Kidney (tissue), 14 donors: ENCODE measurements around the gene TRAF1. TPM values are rescaled to one million over a fixed set of nuclear protein-coding genes. Genes with fewer than 3 reads are reported as not detected.

Experiments used
- DNase-seq, 5 donors: peaks; one replicate each; pipeline ENCODE4 v3.0.0-alpha.2; 2013 to 2020
- FAIRE-seq: peaks from 2 replicates; lab custom pipeline; 2012; peaks lifted over from hg19 to GRCh38; lab: Jason Lieb, UNC
- H3K27ac ChIP-seq, 2 donors: one replicate each; pipeline ENCODE4 v1.7.0; 2013; ENCODE audit warnings: low read depth in 2 of 2, low read length in 2 of 2, inconsistent platforms in 1 of 2
- H3K27me3 ChIP-seq: one replicate; pipeline ENCODE4 v1.7.1; 2013; ENCODE audit warnings: low read length, inconsistent platforms; ENCODE audit not compliant: control insufficient read depth, insufficient read depth
- H3K36me3 ChIP-seq, 3 donors: one replicate each; pipeline versions ENCODE4 v1.7.0 to v1.7.1; 2013; ENCODE audit warnings: low read length in 3 of 3, control low read depth in 1 of 3, inconsistent platforms in 1 of 3; ENCODE audit not compliant: insufficient read depth in 3 of 3, control insufficient read depth in 2 of 3
- H3K4me1 ChIP-seq, 3 donors: one replicate each; pipeline versions ENCODE4 v1.7.0 to v1.7.1; 2013; ENCODE audit warnings: low read length in 3 of 3, inconsistent platforms in 1 of 3, low read depth in 1 of 3; ENCODE audit not compliant: control insufficient read depth in 2 of 3, insufficient read depth in 2 of 3
- H3K4me3 ChIP-seq, 3 donors: one replicate each; pipeline versions ENCODE4 v1.7.0 to v1.8.1; 2013; ENCODE audit warnings: low read length in 3 of 3, control low read depth in 1 of 3, inconsistent platforms in 1 of 3
- H3K9ac ChIP-seq, 3 donors: one replicate each; pipeline versions ENCODE4 v1.7.0 to v1.7.1; 2013; ENCODE audit warnings: low read length in 3 of 3, control low read depth in 1 of 3, inconsistent platforms in 1 of 3
- H3K9me3 ChIP-seq, 3 donors: one replicate each; pipeline versions ENCODE4 v1.7.0 to v1.7.1; 2013; ENCODE audit warnings: low read length in 3 of 3, control low read depth in 1 of 3, inconsistent platforms in 1 of 3; ENCODE audit not compliant: control insufficient read depth in 2 of 3, insufficient read depth in 1 of 3
- CTCF ChIP-seq: IDR thresholded peaks from 3 replicates; pipeline ENCODE4 v1.5.1; 2012; ENCODE audit warnings: mild to moderate bottlenecking, moderate library complexity, borderline replicate concordance; ENCODE audit not compliant: insufficient read depth; ENCODE audit errors: extremely low read depth
- intact Hi-C: fragments of 100-400 bp; cut with DNase I; formaldehyde crosslinking; loops from one replicate; pipeline ENCODE4 v1.11.1; 2022
- polyA plus RNA-seq: library from polyadenylated mRNA; stranded (reverse); fragments of 350-450 nt; fragmentation: Illumina TruSeq; extraction: RNeasy Lipid Tissue Mini Kit (QIAGEN cat#74804); gene quantifications from one replicate; pipeline ENCODE4 v1.2.3, GENCODE V29; 2014; ENCODE audit warnings: low read depth, low replicate concordance; ENCODE audit not compliant: insufficient read depth
- total RNA-seq: library from RNA; stranded (reverse); fragmentation: NEBNext Ultra II Directional; extraction: Animal tissue kit (Norgen Biotek cat#: 25700); gene quantifications from one replicate; pipeline ENCODE4 v1.2.1, GENCODE V29; 2021
- donor health status: control.
- donor health status: control.
- donor health status: control.
- donor health status: control.
- donor health status: control.
- donor health status: DM: yes; HTN: yes; CAD: no.
- donor health status: Normal renal cell carcinoma (clear cell type).

Gene TRAF1
- total and polyA plus RNA-seq, 2 donors from 2014 or later, result 3.1 to 10.9 TPM

GRCh38 chr9:120929229-120929791, 2.7 kb upstream of the TRAF1 start:
- DNase-seq (no peak), FAIRE-seq (no peak)
- no peaks in the 10 kb centered on the region for H3K36me3 ChIP-seq
- H3K27ac ChIP-seq, result peak overlapping the region; percentile 69 to 73
- peak overlapping the region in 1 of 3 donors; percentile 78 for H3K9ac ChIP-seq
- H3K4me3 ChIP-seq, result peak overlapping the region in 2 of 3 donors; percentile 4 to 65
- TF ChIP-seq CTCF, result peak; percentile 0
- intact Hi-C loops, result no loop called here
- H3K4me1 ChIP-seq, result peaks cover 0 to 10% (median 5%) of the 10 kb centered on the region in 3 donors
- no peaks in the 10 kb centered on the region for H3K9me3 ChIP-seq
- H3K27me3 ChIP-seq, result no peaks in the 10 kb centered on the region

GRCh38 chr9:120928483-120929228, 2.1 kb upstream of the TRAF1 start:
- no peaks in the 10 kb centered on the region for H3K36me3 ChIP-seq
- DNase-seq (peak; percentile 74 to 92 (median 85)), FAIRE-seq (no peak)
- peak overlapping the region in 2 of 3 donors; percentile 52 to 65 for H3K4me3 ChIP-seq
- H3K9me3 ChIP-seq, result no peaks in the 10 kb centered on the region
- H3K27me3 ChIP-seq, result no peaks in the 10 kb centered on the region
- peak; percentile 3 for TF ChIP-seq CTCF
- intact Hi-C loops, result no loop called here
- peaks cover 0 to 9% (median 5%) of the 10 kb centered on the region in 3 donors for H3K4me1 ChIP-seq
- peak overlapping the region in 2 of 3 donors; percentile 29 to 78 for H3K9ac ChIP-seq
- peak overlapping the region; percentile 73 to 80 for H3K27ac ChIP-seq

GRCh38 chr9:120928015-120928482, 1.5 kb upstream of the TRAF1 start:
- H3K9ac ChIP-seq, result peak overlapping the region in 2 of 3 donors; percentile 9 to 78

More at GRCh38 chr9:120928015-120928482, 1.5 kb upstream of the TRAF1 start:
- no peak for TF ChIP-seq CTCF
- no peak for FAIRE-seq
- Histone ChIP-seq H3K27ac (peak overlapping the region; percentile 73 to 80), H3K4me3 (peak overlapping the region in 2 of 3 donors; percentile 52 to 65), H3K27me3 (no peaks in the 10 kb centered on the region), H3K9me3 (no peaks in the 10 kb centered on the region), H3K4me1 (peaks cover 0 to 9% (median 5%) of the 10 kb centered on the region in 3 donors), H3K36me3 (no peaks in the 10 kb centered on the region)
- intact Hi-C loops, result no loop called here
- no peak for DNase-seq
